HG02973 (cell line): ENCODE measurements around the gene KRT17.
"Not testable (repeated sequence)": the region's sequence is repeated elsewhere in the genome, so short reads cannot be mapped to it uniquely, and the experiment has no call there.

Experiments used
- ATAC-seq: cut with Tn5 transposase; IDR thresholded peaks from one replicate; pipeline ENCODE4 v1.9.1; 2021; ENCODE audit warnings: moderate library complexity; ENCODE audit not compliant: unreplicated experiment

The KRT17 gene

GRCh38 chr17:41579484-41580243, 44.7 kb downstream of the KRT17 start:
- ATAC-seq: no peak

GRCh38 chr17:41578971-41579370, 45.4 kb downstream of the KRT17 start:
- ATAC-seq: no peak

- no peak for ATAC-seq
Observed at GRCh38 chr17:41578538-41578937, 45.8 kb downstream of the KRT17 start.

- not testable (repeated sequence) for ATAC-seq
Observed at GRCh38 chr17:41576740-41577139, 47.6 kb downstream of the KRT17 start.

- ATAC-seq: no peak
Observed at GRCh38 chr17:41575336-41575735, 49.0 kb downstream of the KRT17 start.

GRCh38 chr17:41571561-41572434, 52.6 kb downstream of the KRT17 start, which contains the start of gene KRT9:
TSS of gene KRT9 (minus strand) at chr17:41572059. CDS start at chr17:41571992, 67 bp downstream.
- no peak for ATAC-seq
